GM21390 (cell line): Measurements from ENCODE around the gene RARG.
"Not testable (repeated sequence)": the region's sequence is repeated elsewhere in the genome, so short reads cannot be mapped to it uniquely, and the experiment has no call there.

ENCODE experiments used
- ATAC-seq: cut with Tn5 transposase; IDR thresholded peaks from one replicate; pipeline ENCODE4 v1.9.1; 2021; ENCODE audit not compliant: unreplicated experiment

RARG gene

GRCh38 chr12:53211476-53212381, 20.3 kb downstream of the RARG start:
- ATAC-seq, result no peak

- ATAC-seq, result no peak
Observed at GRCh38 chr12:53210843-53211242, 21.2 kb downstream of the RARG start.

- peak; percentile 41 for ATAC-seq
Observed at GRCh38 chr12:53208877-53209463, 23.0 kb downstream of the RARG start.

- ATAC-seq, result no peak
Observed at GRCh38 chr12:53208435-53208834, 23.6 kb downstream of the RARG start.

- ATAC-seq, result peak; percentile 47
Observed at GRCh38 chr12:53207042-53207441, 25.0 kb downstream of the RARG start, which contains the start of gene ITGB7. TSS of gene ITGB7 (minus strand) at chr12:53207251. CDS start at chr12:53200443, 6,808 bp downstream.

- peak; percentile 62 for ATAC-seq
Observed at GRCh38 chr12:53205747-53206419, 26.1 kb downstream of the RARG start.

- no peak for ATAC-seq
Observed at GRCh38 chr12:53204351-53204750, 27.7 kb downstream of the RARG start.

GRCh38 chr12:53202316-53202715, 29.7 kb downstream of the RARG start:
- not testable (repeated sequence) for ATAC-seq

GRCh38 chr12:53201639-53202038, 30.4 kb downstream of the RARG start:
- ATAC-seq, result no peak

GRCh38 chr12:53201177-53201541, 30.9 kb downstream of the RARG start:
- no peak for ATAC-seq

GRCh38 chr12:53200458-53201176, 31.4 kb downstream of the RARG start:
- peak; percentile 61 for ATAC-seq

- peak; percentile 11 for ATAC-seq
Observed at GRCh38 chr12:53200107-53200457, 31.9 kb downstream of the RARG start.

GRCh38 chr12:53199700-53200099, 32.3 kb downstream of the RARG start:
- no peak for ATAC-seq

- no peak for ATAC-seq
Observed at GRCh38 chr12:53198486-53199110, 33.4 kb downstream of the RARG start.

GRCh38 chr12:53197011-53197640, 34.9 kb downstream of the RARG start:
- no peak for ATAC-seq

- no peak for ATAC-seq
Observed at GRCh38 chr12:53196486-53196885, 35.5 kb downstream of the RARG start.

- ATAC-seq, result no peak
Observed at GRCh38 chr12:53195516-53196420, 36.2 kb downstream of the RARG start.

- ATAC-seq, result no peak
Observed at GRCh38 chr12:53194973-53195372, 37.0 kb downstream of the RARG start.

- no peak for ATAC-seq
Observed at GRCh38 chr12:53193985-53194716, 37.9 kb downstream of the RARG start.
